Left lung (tissue), 14 donors: ENCODE results near the gene AP5Z1. TPM values are rescaled to one million over a fixed set of nuclear protein-coding genes. Genes with fewer than 3 reads are reported as not detected.
A peak's percentile ranks its signal among the peaks of the same experiment; 100 is the strongest.

Experiments
- ATAC-seq: fragments of 200-7000 bp; cut with Tn5 transposase; one replicate; pipeline ENCODE4 v1.9.1; 2020; ENCODE audit warnings: moderate library complexity
- DNase-seq, 4 donors: peaks; one replicate each; pipeline ENCODE4 v3.0.0-alpha.2; 2013 to 2020
- H3K27ac ChIP-seq, 2 donors: fragments of 200-600 bp; sonication (generic) in 1 of 2; one replicate each; pipeline versions ENCODE4 v1.5.0 to v1.8.0; 2020 to 2021
- H3K27me3 ChIP-seq, 2 donors: fragments of 200-600 bp; sonication (generic) in 1 of 2; one replicate each; pipeline versions ENCODE4 v1.5.0 to v1.8.0; 2020 to 2021
- H3K36me3 ChIP-seq, 2 donors: fragments of 200-600 bp; sonication (generic) in 1 of 2; one replicate each; pipeline versions ENCODE4 v1.5.0 to v1.8.0; 2020 to 2021
- H3K4me1 ChIP-seq, 2 donors: fragments of 200-600 bp; one replicate each; pipeline ENCODE4 v1.8.0; 2021
- H3K4me3 ChIP-seq, 2 donors: fragments of 200-600 bp; sonication (generic) in 1 of 2; one replicate each; pipeline versions ENCODE4 v1.5.0 to v1.8.0; 2020 to 2021; ENCODE audit warnings: mild to moderate bottlenecking in 1 of 2
- H3K9me3 ChIP-seq, 2 donors: fragments of 200-600 bp; sonication (generic) in 1 of 2; one replicate each; pipeline versions ENCODE4 v1.5.0 to v1.8.0; 2020 to 2021
- CTCF ChIP-seq, 2 donors: fragments of 200-600 bp; sonication (generic) in 1 of 2; IDR thresholded peaks; one replicate each; pipeline versions ENCODE4 v1.5.0 to v1.8.0; 2021; ENCODE audit warnings: antibody characterized with exemption in 2 of 2
- intact Hi-C, 2 donors: fragments of 100-400 bp; cut with DNase I; formaldehyde crosslinking; loops; one replicate each; pipeline versions ENCODE4 v1.11.2 to v1.14.2; 2022
- long read RNA-seq, 12 donors: library from polyadenylated mRNA in 2 of 12; unstranded in 2 of 12; transcript quantifications; one replicate each; pipeline ENCODE4 v2.0.0 and lab custom pipeline, GENCODE V29; 2019 to 2026
- polyA plus RNA-seq, 6 donors: library from polyadenylated mRNA; unstranded; fragments of 120-200 nt; gene quantifications; one replicate each; pipeline ENCODE4 v1.2.1, GENCODE V29; 2013; ENCODE audit not compliant: insufficient read length in 6 of 6
- total RNA-seq, 2 donors: library from RNA; stranded (reverse); fragmentation: NEBNext Ultra II Directional; extraction: Animal tissue kit (Norgen Biotek cat#: 25700); gene quantifications; one replicate each; pipeline ENCODE4 v1.2.1, GENCODE V29; 2021
- donor health status: DM: no; HTN: yes; CAD: no.
- donor health status: DM: no; HTN: no; CAD: no.

The AP5Z1 gene, protein sequence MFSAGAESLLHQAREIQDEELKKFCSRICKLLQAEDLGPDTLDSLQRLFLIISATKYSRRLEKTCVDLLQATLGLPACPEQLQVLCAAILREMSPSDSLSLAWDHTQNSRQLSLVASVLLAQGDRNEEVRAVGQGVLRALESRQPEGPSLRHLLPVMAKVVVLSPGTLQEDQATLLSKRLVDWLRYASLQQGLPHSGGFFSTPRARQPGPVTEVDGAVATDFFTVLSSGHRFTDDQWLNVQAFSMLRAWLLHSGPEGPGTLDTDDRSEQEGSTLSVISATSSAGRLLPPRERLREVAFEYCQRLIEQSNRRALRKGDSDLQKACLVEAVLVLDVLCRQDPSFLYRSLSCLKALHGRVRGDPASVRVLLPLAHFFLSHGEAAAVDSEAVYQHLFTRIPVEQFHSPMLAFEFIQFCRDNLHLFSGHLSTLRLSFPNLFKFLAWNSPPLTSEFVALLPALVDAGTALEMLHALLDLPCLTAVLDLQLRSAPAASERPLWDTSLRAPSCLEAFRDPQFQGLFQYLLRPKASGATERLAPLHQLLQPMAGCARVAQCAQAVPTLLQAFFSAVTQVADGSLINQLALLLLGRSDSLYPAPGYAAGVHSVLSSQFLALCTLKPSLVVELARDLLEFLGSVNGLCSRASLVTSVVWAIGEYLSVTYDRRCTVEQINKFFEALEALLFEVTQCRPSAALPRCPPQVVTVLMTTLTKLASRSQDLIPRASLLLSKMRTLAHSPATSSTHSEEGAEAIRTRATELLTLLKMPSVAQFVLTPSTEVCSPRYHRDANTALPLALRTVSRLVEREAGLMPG
- total RNA-seq, result 10 to 100 TPM; 37.1 to 49.5 TPM
- 10 to 100 TPM; 16.9 to 30.2 (median 19.1) TPM for polyA plus RNA-seq
- long read RNA-seq, donor 1, transcript AP5Z1-201 (17 exons, 2,889 nt), result major isoform, 6 of 7 reads
- long read RNA-seq, donor 1, partial matches to known transcripts, result 0 of 7 reads
- long read RNA-seq, donor 1, other reads (novel, unspliced or antisense), result 0 of 7 reads
- long read RNA-seq, donor 2, partial matches to known transcripts, result 0 of 2 reads
- long read RNA-seq, donor 2, other reads (novel, unspliced or antisense), result 0 of 2 reads
- long read RNA-seq, donor 3, partial matches to known transcripts, result 7 of 9 reads
- long read RNA-seq, donor 3, other reads (novel, unspliced or antisense), result 0 of 9 reads
- long read RNA-seq, donor 4, partial matches to known transcripts, result 3 of 11 reads
- long read RNA-seq, donor 4, other reads (novel, unspliced or antisense), result 3 of 11 reads
- long read RNA-seq, donor 5, partial matches to known transcripts, result 13 of 16 reads
- long read RNA-seq, donor 5, other reads (novel, unspliced or antisense), result 0 of 16 reads
- long read RNA-seq, donor 6, partial matches to known transcripts, result 0 of 1 reads
- long read RNA-seq, donor 6, other reads (novel, unspliced or antisense), result 0 of 1 reads
- long read RNA-seq, donor 7, partial matches to known transcripts, result 0 of 3 reads
- long read RNA-seq, donor 7, other reads (novel, unspliced or antisense), result 0 of 3 reads
- long read RNA-seq, donor 8, partial matches to known transcripts, result 5 of 9 reads
- long read RNA-seq, donor 8, other reads (novel, unspliced or antisense), result 0 of 9 reads
- long read RNA-seq, donor 9, result 0 reads
- long read RNA-seq, donor 10, transcript AP5Z1-201 (17 exons, 2,889 nt), result major isoform, 7 of 9 reads
- long read RNA-seq, donor 10, partial matches to known transcripts, result 0 of 9 reads
- long read RNA-seq, donor 10, other reads (novel, unspliced or antisense), result 0 of 9 reads
- long read RNA-seq, donor 11, partial matches to known transcripts, result 0 of 3 reads
- long read RNA-seq, donor 11, other reads (novel, unspliced or antisense), result 0 of 3 reads
- long read RNA-seq, donor 12, partial matches to known transcripts, result 0 of 3 reads
- long read RNA-seq, donor 12, other reads (novel, unspliced or antisense), result 0 of 3 reads

DNA sequence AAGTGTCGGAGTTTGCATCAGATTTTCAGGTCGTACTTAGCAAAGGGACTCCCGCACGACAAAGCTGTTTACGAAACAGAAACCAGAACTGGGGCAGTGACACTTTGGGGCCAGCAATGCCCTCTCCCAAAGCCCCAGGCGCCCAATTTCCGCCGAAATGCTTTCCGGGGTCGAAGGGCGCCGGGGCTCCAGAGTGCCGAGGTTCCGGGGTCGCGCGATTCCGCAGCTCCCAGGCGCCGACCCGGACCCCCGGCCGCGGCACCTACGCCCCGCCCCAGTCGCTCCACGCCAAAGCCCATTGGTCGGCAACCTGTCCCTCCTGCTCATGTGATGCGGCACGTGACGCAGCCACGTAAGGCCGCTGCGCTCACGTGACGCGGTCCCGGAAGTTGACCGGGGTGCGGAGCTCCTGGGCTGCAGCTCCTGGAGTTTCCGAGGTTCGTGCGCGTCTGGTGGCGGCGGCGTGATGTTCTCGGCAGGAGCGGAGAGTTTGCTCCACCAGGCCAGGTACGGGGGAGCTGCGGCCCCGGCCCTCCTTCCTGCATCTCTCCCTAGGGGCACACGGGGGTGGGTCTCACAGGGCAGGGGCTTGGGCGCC, at the start of gene AP5Z1:
Gene AP5Z1, plus strand, starts transcription at position 374 of the 598 bp plus-strand sequence. Its CDS starts 93 bp downstream, at position 467.
- intact Hi-C loops, result no loop called here

GRCh38 chr7:4725850-4726450, 49.5 kb upstream of the AP5Z1 start:
- intact Hi-C loops, result no loop called here
- Histone ChIP-seq H3K36me3 (peaks cover 0 to 25% of the 10 kb centered on the region in 2 donors), H3K27ac (peak overlapping the region; percentile 92 to 94), H3K9me3 (no peaks in the 10 kb centered on the region), H3K27me3 (no peaks in the 10 kb centered on the region), H3K4me1 (peaks cover 16 to 51% of the 10 kb centered on the region in 2 donors), H3K4me3 (peak overlapping the region; percentile 39 to 46)
- no peak for TF ChIP-seq CTCF (IDR thresholded peaks at IDR 0.05)
- ATAC-seq (peak; percentile 5), DNase-seq (no peak)

More for the DNA sequence above, at the start of gene AP5Z1:
- H3K27ac ChIP-seq, result peak within 1 kb of the TSS; percentile 99
- no peaks in the 10 kb centered on the region for H3K27me3 ChIP-seq
- no peak for TF ChIP-seq CTCF (IDR thresholded peaks at IDR 0.05)
- H3K4me3 ChIP-seq, result peak within 1 kb of the TSS; percentile 87 to 92
- peaks cover 0 to 17% of the 10 kb centered on the region in 2 donors for H3K36me3 ChIP-seq
- H3K4me1 ChIP-seq, result peaks cover 14 to 34% of the 10 kb centered on the region in 2 donors
- H3K9me3 ChIP-seq, result no peaks in the 10 kb centered on the region
- DNase-seq, result peak; percentile 92 to 99 (median 98)
- ATAC-seq, result peak; percentile 97

DNA sequence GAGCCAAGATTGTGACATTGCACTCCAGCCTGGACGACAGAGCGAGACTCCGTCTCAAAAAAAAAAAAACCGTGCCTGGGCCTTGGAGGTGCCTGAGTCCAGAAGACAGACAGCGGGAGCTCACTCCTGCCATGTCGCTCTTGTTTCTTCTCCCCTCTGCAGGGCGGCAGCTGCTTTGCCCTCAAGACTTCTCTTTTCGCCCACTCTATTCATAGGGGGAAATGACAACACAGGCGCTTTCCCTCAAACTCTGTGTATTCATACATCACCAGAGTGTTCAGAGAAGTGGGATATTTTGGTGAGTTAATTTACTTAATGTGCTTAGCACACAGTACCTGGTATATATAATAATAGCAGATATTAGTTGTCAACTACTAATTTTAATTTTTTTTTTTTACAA, 48.9 kb upstream of the AP5Z1 start:
- Histone ChIP-seq H3K4me1 (peaks cover 16 to 51% of the 10 kb centered on the region in 2 donors), H3K9me3 (no peaks in the 10 kb centered on the region), H3K4me3 (no peak overlapping the region), H3K36me3 (peaks cover 0 to 25% of the 10 kb centered on the region in 2 donors), H3K27ac (peak overlapping the region; percentile 92 to 94), H3K27me3 (no peaks in the 10 kb centered on the region)
- DNase-seq, result no peak
- ATAC-seq, result no peak
- TF ChIP-seq CTCF (IDR thresholded peaks at IDR 0.05), result no peak
- intact Hi-C loops, result no loop called here
